EH (cell line): ENCODE results near the gene POTEG.
"Not testable (repeated sequence)": the region's sequence is repeated elsewhere in the genome, so short reads cannot be mapped to it uniquely, and the experiment has no call there.

Source experiments
- DNase-seq: peaks from one replicate; pipeline ENCODE4 v3.0.0-alpha.2; 2015; ENCODE audit warnings: low read depth

POTEG gene

DNA sequence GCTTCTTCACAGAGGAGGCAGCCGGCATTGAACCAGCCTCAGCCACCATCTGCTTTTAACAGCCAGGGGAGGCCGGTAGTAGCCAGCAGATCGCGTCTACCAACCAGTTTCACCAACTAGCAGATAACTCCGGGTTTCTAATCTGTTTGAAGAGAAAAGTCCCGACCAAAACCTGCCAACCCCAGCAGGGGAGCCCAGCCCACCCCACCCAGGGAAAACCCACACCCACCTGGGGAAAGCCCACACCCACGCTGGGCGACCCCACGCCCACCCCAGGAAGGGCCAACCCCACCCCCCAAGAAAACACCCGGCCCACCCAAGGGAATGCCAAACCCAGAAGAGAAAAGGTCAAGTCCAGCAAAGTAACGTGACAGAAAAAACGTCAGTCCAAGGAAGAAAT, at the start of gene POTEG:
Gene POTEG, minus strand, starts transcription at position 101 of the 400 bp plus-strand sequence. Its CDS starts 52 bp downstream, at position 49.
- not testable (repeated sequence) for DNase-seq

DNA sequence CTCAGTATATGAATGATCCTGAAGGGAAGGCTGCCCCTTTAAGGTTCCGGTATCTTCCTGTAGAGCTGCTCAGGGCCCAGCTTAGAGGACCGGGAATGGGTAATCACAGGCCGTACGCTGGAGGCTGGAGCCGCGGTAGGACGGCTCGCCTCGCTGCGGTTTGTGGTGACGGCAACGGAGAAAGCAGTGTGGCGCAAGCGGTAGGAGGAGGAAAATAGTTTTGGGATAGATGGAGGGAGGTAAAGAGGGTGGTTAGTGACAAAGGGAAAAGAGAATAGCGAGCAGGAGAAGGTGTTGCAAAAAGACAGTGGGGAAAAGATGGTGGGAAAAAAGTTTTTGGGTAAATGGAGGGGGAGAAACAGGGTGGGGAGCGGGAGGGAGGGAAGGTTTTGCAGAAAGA, 48.0 kb upstream of the POTEG start:
- DNase-seq: not testable (repeated sequence)

DNA sequence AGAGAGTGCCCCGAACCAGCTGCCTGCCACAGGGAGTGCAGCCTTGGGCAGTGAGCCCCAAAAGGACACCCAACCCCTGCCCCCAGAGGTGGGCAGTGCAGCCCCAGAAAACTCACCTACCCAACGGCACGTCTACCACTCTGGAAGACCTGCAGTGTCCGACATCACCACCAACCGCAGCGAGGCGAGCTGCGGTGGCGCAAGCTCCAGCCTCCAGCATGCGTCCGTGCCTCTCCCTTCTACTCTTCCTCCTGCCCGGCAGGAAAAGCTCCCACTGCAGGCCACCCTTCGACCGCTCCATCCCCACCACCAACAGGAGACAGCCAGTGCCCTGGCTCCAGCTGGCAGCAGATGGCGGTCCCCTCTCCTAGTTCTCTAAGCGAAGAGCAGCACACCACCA, 47.3 kb upstream of the POTEG start:
- not testable (repeated sequence) for DNase-seq

DNA sequence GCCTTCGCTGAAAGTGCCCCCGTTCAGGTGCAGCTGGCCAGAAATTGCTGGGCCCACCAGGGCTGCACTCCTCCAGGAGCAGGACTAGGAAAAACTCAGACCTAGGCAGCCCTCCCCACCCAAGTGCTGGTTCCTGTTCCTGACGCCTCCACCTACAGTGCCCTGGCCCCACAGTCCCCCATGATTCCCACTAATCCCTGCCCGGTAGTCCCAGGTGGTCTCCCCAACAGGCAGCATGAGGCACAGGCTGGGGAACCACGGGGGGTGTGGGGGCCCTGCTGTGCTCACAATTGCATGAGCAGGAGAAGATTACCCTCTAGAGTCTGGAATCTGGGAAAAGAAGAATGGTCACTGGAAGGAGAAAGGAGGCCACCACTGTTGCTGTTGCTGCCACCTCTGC, 46.4 kb upstream of the POTEG start:
- not testable (repeated sequence) for DNase-seq

DNA sequence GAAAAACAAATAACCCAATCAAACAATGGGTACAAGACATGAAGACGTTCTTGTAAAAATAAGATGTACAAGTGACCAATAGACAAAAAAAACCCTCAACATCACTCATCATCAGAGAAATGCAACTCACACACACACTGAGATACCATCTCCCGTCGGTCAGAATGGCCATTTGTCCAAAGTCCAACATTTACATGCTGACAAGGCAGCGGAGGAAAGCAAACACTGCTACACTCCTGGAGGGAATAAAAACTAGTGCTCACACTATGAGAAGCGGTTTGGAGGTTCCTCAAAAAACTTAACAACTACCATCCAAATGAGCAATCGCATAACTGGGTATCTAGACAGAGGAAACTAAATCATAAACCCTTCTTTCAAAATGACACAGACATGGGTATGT, 11.6 kb upstream of the POTEG start:
- not testable (repeated sequence) for DNase-seq

DNA sequence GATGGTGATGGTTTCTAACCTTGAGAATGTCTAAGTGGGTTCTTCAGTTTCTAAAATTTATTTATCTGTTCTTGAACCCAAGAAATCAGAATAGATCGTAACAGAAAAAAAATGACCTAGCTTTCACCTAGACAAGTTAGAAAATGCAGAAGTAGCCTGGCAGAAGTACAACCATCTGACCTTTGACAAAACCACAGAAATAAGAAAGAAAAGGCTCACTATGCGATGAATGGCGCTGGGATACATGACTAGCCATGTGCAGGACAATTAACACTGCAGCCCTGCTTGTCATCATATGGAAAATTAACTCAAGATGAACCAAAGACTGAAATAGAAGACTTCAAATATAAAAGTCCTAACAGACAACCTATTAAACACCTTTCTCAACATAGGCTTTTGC, 5.7 kb upstream of the POTEG start:
- not testable (repeated sequence) for DNase-seq

DNA sequence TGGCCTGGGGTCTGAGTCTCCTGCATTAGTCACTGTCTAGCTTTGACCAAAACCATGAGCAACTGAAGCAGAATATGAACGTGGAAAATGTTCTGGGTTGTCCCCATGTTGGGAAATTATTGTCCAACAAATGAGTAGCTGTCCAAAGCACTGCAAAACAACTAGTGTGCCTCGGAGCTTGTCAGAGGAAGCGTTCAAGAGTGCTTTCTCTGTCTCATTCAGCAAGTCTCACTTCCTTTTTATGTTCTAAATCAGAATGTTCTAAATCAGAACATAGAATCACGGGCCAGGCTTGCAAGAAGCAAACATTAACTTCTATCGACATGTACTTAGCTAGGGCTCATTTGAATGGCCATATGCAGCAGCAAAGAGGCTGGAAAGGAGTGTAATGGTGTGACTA, 5.1 kb upstream of the POTEG start:
- DNase-seq: not testable (repeated sequence)

DNA sequence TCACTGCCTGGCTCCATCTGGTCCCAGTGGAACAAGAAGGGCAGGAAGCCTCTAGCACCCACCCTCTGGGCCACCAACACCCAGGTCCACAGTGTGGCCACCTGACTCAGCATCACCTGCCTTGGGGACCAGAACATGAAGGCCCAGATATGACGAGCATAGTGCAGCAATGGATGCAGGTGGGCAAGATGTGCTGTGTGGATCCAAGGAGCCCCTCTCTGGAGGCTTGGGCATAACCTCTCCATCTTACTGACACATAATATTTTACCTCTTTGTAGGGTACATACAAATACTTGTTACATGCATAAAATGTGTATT, 2.9 kb upstream of the POTEG start:
- not testable (repeated sequence) for DNase-seq

DNA sequence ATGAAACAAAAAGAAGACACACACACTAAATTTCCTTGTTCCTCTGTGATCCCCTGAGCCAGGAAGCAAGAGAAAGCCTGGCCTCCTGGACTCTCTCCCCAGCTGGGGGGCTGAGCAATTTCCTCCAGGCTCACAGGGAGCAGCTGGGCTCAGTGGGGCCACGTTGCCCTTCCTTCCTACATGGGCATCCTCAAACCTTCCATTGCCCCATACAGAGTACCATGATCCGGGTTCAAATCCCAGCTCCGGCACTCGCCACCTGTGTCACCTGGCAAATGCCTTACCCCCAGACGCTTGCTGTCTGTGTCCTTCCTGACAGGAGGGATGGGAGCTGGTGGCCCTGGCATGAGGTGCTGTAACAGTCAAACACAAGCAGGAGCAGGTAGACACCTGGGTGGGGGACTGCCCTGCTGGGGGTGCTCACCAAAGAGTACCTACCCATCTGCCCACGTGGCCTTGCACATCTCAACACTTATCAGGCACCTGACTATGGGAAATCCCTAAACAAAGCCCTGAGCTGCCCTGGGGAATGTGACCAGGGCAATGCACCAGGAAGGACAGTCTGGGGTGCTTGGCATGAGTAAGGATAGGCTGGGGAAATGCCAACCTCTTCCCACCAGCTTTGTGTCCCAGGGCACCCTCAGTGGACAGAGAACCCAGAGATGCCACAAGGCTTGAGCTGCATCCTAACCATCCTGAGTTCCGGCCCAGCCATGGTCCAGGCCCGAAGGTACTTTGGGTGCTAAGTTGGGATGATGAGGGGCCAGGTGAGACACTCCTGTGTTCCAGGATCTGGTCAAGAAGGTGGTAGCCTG, 2.4 kb upstream of the POTEG start:
- DNase-seq: not testable (repeated sequence)

DNA sequence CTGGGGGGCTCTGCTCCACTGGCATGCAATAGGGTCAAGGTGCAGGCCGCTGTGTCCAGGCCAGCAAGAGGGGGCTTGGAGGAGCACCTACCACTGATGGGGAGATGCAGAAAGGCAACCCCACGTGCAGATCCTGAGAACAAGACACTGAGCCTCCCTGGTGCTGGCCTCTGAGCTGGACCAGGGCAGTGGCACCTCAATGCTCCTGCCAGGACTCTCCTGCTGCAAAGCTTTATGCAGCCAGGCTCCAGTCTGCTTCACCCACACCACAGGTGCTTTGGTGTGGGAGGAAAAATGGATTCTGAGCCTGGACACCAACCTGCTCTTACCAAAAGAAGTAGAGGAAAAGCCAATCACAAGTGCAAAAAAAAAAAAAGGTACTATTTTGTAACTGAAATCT, 1.7 kb upstream of the POTEG start:
- not testable (repeated sequence) for DNase-seq

DNA sequence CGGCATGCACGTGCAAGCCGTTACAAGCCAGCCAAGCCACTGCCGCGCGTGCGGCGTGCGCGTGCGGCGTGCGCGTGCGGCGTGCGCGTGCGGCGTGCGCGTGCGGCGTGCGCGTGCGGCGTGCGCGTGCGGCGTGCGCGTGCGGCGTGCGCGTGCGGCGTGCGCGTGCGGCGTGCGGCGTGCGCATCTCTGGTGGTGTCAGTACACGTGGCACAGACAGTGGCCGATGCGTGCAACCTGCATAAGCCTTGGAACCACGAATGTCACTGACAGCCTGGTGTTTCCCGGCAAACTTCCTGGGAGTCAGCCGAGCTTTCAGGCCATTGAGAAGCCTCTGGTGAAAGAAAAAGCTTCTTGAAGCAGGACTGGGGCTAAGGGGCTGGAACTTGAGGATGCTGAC, 750 bp upstream of the POTEG start:
- not testable (repeated sequence) for DNase-seq

DNA sequence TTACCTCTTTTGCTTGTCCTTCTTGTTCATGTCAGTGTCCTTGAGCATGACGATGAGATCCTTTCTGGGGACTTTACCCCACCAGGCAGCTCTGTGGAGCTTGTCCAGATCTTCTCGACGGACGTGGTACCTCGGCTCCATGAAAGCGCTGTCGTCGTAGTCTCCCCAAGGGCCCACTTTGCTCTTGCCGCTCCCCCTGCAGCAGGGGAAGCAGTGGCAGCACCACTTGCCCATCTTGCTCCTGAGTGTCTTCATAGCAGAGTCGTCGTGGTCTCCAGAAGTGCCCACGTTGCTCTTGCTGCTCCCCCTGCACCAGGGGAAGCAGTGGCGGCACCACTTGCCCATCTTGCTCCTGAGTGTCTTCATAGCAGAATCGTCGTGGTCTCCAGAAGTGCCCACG, 376 bp downstream of the POTEG start:
- DNase-seq: not testable (repeated sequence)

DNA sequence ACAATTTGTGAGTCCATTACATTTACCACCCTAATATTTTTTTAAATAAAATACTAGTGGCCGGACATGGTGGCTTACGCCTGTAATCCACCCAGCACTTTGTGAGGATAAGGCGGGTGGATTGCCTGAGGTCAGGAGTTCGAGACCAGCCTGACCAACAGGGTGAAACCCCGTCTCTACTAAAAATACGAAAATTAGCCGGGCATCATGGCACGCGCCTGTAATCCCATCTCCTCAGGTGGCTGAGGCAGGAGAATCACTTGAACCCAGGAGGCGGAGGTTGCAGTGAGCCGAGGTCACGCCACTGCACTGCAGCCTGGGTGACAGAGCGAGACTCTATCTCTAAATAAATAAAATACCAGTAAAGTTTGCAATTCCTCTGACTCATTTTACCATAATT, 25.6 kb downstream of the POTEG start:
- not testable (repeated sequence) for DNase-seq

DNA sequence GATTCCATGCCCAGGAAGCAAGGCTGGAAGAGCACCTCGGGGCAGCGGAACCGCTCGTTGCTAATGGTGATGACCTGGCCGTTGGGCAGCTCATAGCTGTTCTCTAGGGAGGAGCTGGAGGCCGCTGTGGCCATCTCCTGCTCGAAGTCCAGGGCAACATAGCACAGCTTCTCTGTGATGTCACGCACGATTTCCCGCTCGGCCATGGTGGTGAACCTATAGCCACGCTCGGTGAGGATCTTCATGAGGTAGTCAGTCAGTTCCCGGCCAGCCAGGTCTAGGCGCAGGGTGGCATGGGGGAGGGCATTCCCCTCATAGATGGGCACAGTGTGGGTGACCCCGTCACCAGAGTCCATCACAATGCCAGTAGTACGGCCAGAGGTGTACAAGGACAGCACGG, 32.0 kb downstream of the POTEG start:
- not testable (repeated sequence) for DNase-seq

DNA sequence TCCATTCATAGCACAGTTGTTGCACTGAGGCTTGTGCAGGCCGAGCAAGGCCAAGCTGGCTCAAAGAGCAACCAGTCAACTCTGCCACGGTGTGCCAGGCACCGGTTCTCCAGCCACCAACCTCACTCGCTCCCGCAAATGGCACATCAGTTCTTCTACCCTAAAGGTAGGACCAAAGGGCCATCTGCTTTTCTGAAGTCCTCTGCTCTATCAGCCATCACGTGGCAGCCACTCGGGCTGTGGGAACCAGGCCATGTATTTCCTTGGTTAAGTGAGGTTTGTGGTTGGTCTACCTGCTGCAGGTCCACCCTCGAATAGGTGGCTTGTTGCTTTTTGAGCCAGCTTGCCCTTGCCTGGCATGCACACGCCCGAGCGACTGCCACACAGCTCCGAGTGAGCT, 39.4 kb downstream of the POTEG start:
- DNase-seq: not testable (repeated sequence)

DNA sequence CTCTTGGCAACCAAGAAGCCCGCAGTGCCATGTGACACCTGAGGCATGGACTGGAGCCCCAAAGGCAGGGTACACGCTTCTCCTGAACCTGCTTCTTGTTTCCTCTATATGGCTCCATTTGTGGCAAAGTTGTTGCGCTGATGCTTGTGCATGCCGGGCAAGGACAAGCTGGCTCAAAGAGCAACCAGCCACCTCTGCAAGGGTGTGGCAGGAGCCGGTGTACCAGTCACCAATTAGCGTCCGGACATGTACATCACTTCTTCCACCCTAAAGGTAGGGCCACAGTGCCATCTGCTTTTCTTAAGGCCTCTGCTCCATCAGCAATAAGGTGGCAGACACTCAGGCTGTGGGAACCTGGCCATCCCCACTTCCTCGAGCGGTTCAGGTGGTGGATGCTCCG, 43.9 kb downstream of the POTEG start:
- not testable (repeated sequence) for DNase-seq

DNA sequence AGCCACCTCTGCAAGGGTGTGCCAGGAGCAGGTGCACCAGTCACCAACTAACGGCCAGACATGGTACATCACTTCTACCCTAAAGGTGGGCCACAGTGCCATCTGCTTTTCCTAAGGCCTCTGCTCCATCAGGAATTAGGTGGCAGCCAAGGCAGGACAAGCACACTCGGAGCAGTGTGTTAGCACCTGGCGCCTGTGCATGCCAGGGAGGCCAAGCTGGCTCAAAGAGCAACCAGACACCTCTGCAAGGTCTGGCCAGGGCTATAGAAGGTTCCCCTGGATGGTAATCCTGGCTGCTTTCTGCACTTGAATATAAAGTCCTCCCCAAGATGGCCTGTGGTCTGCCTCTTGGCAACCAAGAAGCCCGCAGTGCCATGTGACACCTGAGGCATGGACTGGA, 45.4 kb downstream of the POTEG start:
- not testable (repeated sequence) for DNase-seq

DNA sequence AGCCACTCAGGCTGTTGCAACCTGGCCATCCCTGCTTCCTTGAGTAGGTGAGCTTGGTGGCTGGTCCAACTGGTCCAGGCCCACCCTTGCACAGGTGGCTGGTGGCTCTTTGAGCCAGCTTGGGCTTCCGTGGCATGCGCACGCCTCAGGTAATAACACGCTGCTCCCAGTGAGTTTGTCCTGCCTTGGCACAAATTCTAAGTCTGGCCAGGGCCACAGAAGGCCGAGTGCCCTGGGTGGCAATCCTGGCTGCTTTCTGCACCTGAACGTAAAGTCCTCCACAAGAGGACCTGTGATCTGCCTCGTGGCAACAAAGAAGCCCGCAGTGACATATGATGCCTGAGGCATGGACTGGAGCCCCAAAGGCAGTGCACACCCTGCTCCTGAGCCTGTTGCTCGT, 47.1 kb downstream of the POTEG start:
- DNase-seq: not testable (repeated sequence)

DNA sequence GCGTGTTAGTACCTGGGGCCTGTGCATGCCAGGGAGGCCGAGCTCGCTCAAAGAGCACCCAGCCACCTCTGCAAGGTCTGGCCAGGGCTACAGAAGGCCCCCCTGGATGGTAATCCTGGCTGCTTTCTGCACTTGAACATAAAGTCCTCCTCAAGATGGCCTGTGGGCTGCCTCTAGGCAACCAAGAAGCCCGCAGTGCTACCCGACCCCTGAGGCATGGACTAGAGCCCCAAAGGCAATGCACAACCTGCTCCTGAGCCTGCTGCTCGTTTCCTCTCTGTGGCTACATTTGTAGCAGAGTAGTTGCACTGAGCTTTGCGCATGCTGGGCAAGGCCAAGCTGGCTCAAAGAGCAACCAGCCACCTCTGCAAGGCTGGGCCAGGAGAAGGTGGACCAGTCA, 47.8 kb downstream of the POTEG start:
- DNase-seq: not testable (repeated sequence)

DNA sequence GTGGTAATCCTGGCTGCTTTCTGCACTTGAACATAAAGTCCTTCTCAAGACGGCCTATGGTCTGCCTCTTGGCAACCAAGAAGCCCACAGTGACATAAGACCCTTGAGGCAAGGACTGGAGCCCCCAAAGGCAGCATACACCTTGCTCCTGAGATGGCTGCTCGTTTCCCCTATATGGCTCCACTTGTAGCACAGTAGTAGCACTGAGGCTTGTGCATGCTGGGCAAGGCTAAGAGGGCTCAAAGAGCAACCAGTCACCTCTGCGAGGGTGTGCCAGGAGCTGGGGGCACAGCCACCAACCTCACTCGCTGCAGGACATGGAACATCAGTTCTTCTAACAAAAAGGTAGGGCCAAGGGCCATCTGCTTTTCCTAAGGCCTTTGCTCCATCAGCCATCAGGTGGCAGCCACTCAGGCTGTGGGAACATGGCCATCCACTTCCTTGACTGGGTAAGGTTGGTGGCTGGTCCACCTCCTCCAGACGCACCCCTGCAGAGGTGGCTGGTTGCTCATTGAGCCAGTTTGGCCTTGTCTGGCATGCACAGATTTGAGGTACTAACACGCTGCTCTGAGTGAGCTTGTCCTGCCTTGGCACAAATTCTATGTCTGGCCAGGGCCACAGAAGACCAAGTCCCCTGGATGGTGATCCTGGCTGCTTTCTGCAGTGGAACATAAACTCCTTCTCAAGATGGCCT, 49.9 kb downstream of the POTEG start:
- DNase-seq: not testable (repeated sequence)

DNA sequence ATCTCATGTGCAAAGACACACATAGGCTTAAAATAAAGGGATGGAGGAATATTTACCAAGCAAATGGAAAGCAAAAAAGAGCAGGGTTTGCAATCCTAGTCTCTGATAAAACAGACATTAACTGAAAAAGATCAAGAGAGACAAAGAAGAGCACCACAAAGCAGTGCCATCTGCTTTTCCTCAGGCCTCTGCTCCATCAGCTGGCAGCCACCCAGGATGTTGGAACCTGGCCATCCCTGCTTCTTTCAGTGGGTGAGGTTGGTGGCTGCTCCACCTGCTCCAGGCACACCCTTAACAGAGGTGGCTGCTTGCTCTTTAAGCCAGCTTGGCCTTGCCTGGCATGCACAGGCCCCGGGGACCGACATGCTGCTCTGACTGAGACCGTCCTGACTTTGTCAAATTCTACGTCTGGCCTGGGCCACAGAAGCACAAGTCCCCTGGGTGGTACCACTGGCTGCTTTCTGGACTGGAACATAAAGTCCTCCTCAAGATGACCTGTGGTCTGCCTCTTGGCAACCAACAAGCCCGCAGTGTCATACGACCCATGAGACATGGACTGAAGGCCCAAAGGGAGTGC, 51.0 kb downstream of the POTEG start:
- not testable (repeated sequence) for DNase-seq

DNA sequence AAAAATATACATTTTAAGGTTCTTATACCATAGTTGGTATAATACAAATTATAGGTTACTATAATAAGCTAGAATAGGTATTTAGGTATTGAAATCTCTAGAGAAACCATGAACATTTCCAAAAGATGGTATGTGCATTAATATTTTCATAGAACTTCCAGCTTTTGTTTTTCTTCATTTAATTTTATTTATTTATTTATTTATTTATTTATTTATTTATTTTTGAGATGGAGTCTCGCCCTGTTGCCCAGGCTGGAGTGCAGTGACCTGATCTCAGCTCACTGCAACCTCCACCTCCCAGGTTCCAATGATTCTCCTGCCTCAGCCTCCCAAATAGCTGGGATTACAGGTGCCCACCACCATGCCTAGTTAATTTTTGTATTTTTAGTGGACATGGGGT, 54.0 kb downstream of the POTEG start:
- DNase-seq: not testable (repeated sequence)

DNA sequence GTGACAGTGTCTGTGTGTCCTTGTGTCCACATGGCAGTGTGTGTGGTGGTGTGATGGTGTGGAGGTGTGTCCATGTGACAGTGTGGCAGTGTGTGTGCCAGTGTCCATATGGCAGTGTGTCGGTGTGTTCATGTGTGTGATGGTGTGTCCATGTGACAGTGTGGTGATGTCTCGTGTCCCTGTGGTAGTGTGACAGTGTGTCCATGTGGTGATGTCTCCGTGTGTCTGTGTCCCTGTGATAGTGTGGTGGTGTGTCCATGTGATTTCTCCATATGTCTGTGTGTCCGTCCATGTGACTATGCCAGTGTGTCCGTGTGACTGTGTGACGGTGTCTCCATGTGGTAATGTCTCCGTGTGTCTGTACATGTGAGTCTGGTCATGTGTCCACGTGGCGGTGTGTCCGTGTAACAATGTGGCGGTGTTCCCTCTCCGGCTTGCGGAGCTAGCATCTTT, 59.7 kb downstream of the POTEG start:
- not testable (repeated sequence) for DNase-seq
